GM12878 (cell line): ENCODE measurements around the gene PPARD. TPM values are rescaled to one million over a fixed set of nuclear protein-coding genes. Genes with fewer than 3 reads are reported as not detected.

Experiments
- ATAC-seq: fragments of 200-7000 bp; cut with Tn5 transposase; 3 replicates; pipeline ENCODE4 v1.9.1; 2020; ENCODE audit warnings: mild to moderate bottlenecking, moderate library complexity
- BruUV-seq: library from RNA; stranded (reverse); fragments of 400-500 nt; replicated peaks from 2 replicates; lab custom pipeline; 2021; lab: Mats Ljungman, UMichigan
- CTCF ChIA-PET: fragments of 300-600 bp; sonication (Branson Sonifier 250); formaldehyde crosslinking; extraction: SDS; loops from one replicate; lab custom pipeline; 2021; ENCODE audit warnings: inconsistent platforms; lab: Yijun Ruan, JAX
- POLR2A ChIA-PET: fragments of 350-600 bp; formaldehyde crosslinking; extraction: SDS; loops from one replicate; lab custom pipeline; 2021; ENCODE audit warnings: inconsistent platforms; lab: Charles Lee
- RAD21 ChIA-PET: fragments of 300-600 bp; sonication (Branson Sonifier 250); formaldehyde crosslinking; loops from one replicate; lab custom pipeline; 2023; ENCODE audit warnings: antibody characterized with exemption; ENCODE audit not compliant: unreplicated experiment; lab: Charles Lee
- SMC1A ChIA-PET: fragments of 300-600 bp; sonication (Branson Sonifier 250); formaldehyde crosslinking; loops from one replicate; lab custom pipeline; 2023; ENCODE audit not compliant: unreplicated experiment, uncharacterized antibody; lab: Charles Lee
- DNase-seq: peaks from one replicate; pipeline ENCODE4 v3.0.0-alpha.2; 2011; ENCODE audit warnings: low read depth, low spot score
- FAIRE-seq: peaks from 3 replicates; lab custom pipeline; 2011; peaks lifted over from hg19 to GRCh38; lab: Jason Lieb, UNC
- H2AFZ ChIP-seq: 2 replicates; pipeline ENCODE4 v1.6.0; 2011; ENCODE audit warnings: low read depth, low read length, control low read depth; ENCODE audit not compliant: control insufficient read depth
- H3K27ac ChIP-seq: 2 replicates; pipeline ENCODE4 v1.5.1; 2011; ENCODE audit warnings: control low read depth; ENCODE audit not compliant: control insufficient read depth, insufficient read depth
- H3K27me3 ChIP-seq, 2 experiments: replicated peaks in 1 of 2; 2 replicates each; pipeline versions ENCODE4 v1.6.0 to v1.6.1; 2011; ENCODE audit warnings: low read length in 1 of 2; ENCODE audit not compliant: control insufficient read depth in 2 of 2, insufficient read depth in 2 of 2
- H3K36me3 ChIP-seq, 2 experiments: 2 replicates each; pipeline ENCODE4 v1.5.1; 2011; ENCODE audit warnings: low read length in 1 of 2; ENCODE audit not compliant: control insufficient read depth in 2 of 2, insufficient read depth in 2 of 2
- H3K4me1 ChIP-seq: 2 replicates; pipeline ENCODE4 v1.6.1; 2011; ENCODE audit warnings: mild to moderate bottlenecking, low read length, moderate library complexity, mixed read lengths; ENCODE audit not compliant: control insufficient read depth, insufficient read depth
- H3K4me2 ChIP-seq: 2 replicates; pipeline ENCODE4 v1.6.0; 2011; ENCODE audit warnings: control low read depth; ENCODE audit not compliant: control insufficient read depth, insufficient read depth
- H3K4me3 ChIP-seq: fragments of 200-600 bp; sonication (generic); 2 replicates; pipeline ENCODE4 v1.5.1; 2016
- H3K79me2 ChIP-seq: 2 replicates; pipeline ENCODE4 v1.6.0; 2011; ENCODE audit warnings: low read length; ENCODE audit not compliant: control insufficient read depth, insufficient read depth
- H3K9ac ChIP-seq: 2 replicates; pipeline ENCODE4 v1.8.0; 2011; ENCODE audit warnings: low read length, control low read depth, mixed read lengths; ENCODE audit not compliant: control insufficient read depth, insufficient read depth
- H3K9me3 ChIP-seq: replicated peaks from 3 replicates; pipeline ENCODE4 v1.5.1; 2011; ENCODE audit warnings: mild to moderate bottlenecking, low read length; ENCODE audit not compliant: control insufficient read depth, insufficient read depth
- H4K20me1 ChIP-seq: 2 replicates; pipeline ENCODE4 v1.6.0; 2011; ENCODE audit not compliant: control insufficient read depth, insufficient read depth
- LARP7 ChIP-seq: fragments of 450-650 bp; IDR thresholded peaks from 2 replicates; pipeline ENCODE4 v1.6.1; 2017; ENCODE audit warnings: mild to moderate bottlenecking
- SP1 ChIP-seq: IDR thresholded peaks from one replicate; pipeline ENCODE4 v1.6.1; 2011; ENCODE audit warnings: low read depth, low read length
- ZNF687 ChIP-seq: fragments of 450-650 bp; IDR thresholded peaks from 2 replicates; pipeline ENCODE4 v1.6.1; 2017; ENCODE audit warnings: mild to moderate bottlenecking, moderate library complexity
- WGBS: methylation state at CpG from one replicate; pipeline ENCODE4 v1.1.6; 2016; ENCODE audit warnings: low lambda C conversion rate; ENCODE audit not compliant: insufficient replicate concordance, insufficient coverage; ENCODE audit errors: missing lambda C conversion rate; 5-methylcytosine and 5-hydroxymethylcytosine counted together
- in situ Hi-C: fragments of 300-500 bp; cut with MboI; formaldehyde crosslinking; loops from 9 replicates; pipeline ENCODE4 v1.14.3; 2018; ENCODE audit warnings: mixed read lengths
- intact Hi-C: fragments of 100-400 bp; cut with micrococcal nuclease; formaldehyde crosslinking; loops from one replicate; pipeline ENCODE4 v1.14.2; 2022; ENCODE audit not compliant: unreplicated experiment
- polyA plus RNA-seq, 11 experiments: library from polyadenylated mRNA; depleted of rRNA in 4 of 11; unstranded in 6 of 11; stranded (reverse) in 5 of 11; fragments of >200 nt; fragmentation: Nextera tagmentation in 4 of 11; fragmentation: Illumina TruSeq in 1 of 11; extraction: Ambion mirVana in 4 of 11; extraction: Trizol in 1 of 11; gene quantifications; 1 replicate in 1 of 11; 2 replicates in 10 of 11; pipeline versions ENCODE4 v1.2.1 to v1.2.3, GENCODE V29; 2011 to 2016; ENCODE audit warnings: inconsistent platforms in 2 of 11, missing spikeins in 2 of 11, low read depth in 1 of 11
- total RNA-seq, 4 experiments: library from RNA; depleted of rRNA in 3 of 4; stranded (reverse); fragments of >200 nt in 3 of 4; fragmentation: Illumina TruSeq in 1 of 4; extraction: Trizol in 1 of 4; gene quantifications; 2 replicates each; pipeline versions ENCODE4 v1.2.1 to v1.2.3, GENCODE V29; 2013 to 2021

PPARD gene
- total and polyA plus RNA-seq, 10 of the 15 experiments (the other 5 are each of a cell fraction or from before 2014, with no cell fraction given): 0.05 to 12.6 (median 6.7) TPM

GRCh38 chr6:35298625-35299140 is 43.7 kb upstream of the PPARD start:
- DNase-seq: no peak
- no peak for FAIRE-seq
- H3K9ac ChIP-seq: peak overlapping the region; percentile 79
- TF ChIP-seq LARP7 (0 out of 2 replicates have a peak, but pooled peaks have one; percentile 24), SP1 (no peak), ZNF687 (0 out of 2 replicates have a peak, but pooled peaks have one; percentile 26)
- peak overlapping the region; percentile 93 for H3K27ac ChIP-seq
- 11% methylated on average over 6 of the region's 6 CpGs for WGBS
- peaks cover 48% of the 10 kb centered on the region for H3K79me2 ChIP-seq
- H3K4me1 ChIP-seq: peaks cover 30% of the 10 kb centered on the region
- 0 out of 2 replicates have a peak overlapping the region, but pooled peaks have one; percentile 2 for H2AFZ ChIP-seq
- no peaks in the 10 kb centered on the region for H4K20me1 ChIP-seq
- intact Hi-C loops (loop anchor here (5.0 to 10.0 kb wide), 2 partner anchors 266 to 434 kb away; no protein-coding TSS in a partner anchor), in situ Hi-C loops (loop anchor here (5.0 kb wide), 2 partner anchors 34 to 169 kb away; partner anchors contain the start of gene RPL10A)
- RAD21 ChIA-PET: interaction anchor here (0.6 to 7.5 kb wide), 9 partner anchors 28 to 438 kb away, joined by 3 to 127 read pairs (median 8); partner anchors contain the start of genes ARMC12, FANCE, PPARD and ZNF76
- peaks cover 4 to 9% of the 10 kb centered on the region in 2 experiments; a peak in 3 of 4 replicates for H3K36me3 ChIP-seq
- no TSS peak for BruUV-seq
- POLR2A ChIA-PET: interaction anchor here (0.5 to 1.0 kb wide), 4 partner anchors 29 to 170 kb away, joined by 3 to 4 read pairs (median 4); partner anchors contain the start of genes PPARD and RPL10A
- ATAC-seq: peak; percentile 7; the same call in 2 of the 3 replicates
- H3K27me3 ChIP-seq: no peaks in the 10 kb centered on the region
- H3K4me3 ChIP-seq: peak overlapping the region; percentile 89
- CTCF ChIA-PET: interaction anchor here (0.6 to 7.2 kb wide), 15 partner anchors 12 to 438 kb away, joined by 3 to 217 read pairs (median 5); partner anchors contain the start of genes FANCE, PPARD, RPL10A and ZNF76
- no peaks in the 10 kb centered on the region for H3K9me3 ChIP-seq
- peak overlapping the region; percentile 97 for H3K4me2 ChIP-seq
- SMC1A ChIA-PET: interaction anchor here (0.6 to 7.1 kb wide), 9 partner anchors 11 to 438 kb away, joined by 3 to 135 read pairs (median 4); partner anchors contain the start of genes ARMC12, FANCE and PPARD
